ENCODE results near the gene TCERG1L. TPM values are rescaled to one million over a fixed set of nuclear protein-coding genes. Genes with fewer than 3 reads are reported as not detected.

The TCERG1L gene
- polyA plus RNA-seq, 1 experiment: not detected

- ChIA-PET POLR2A (no interaction called here), CTCF (interaction anchor here (0.6 kb wide), 1 partner anchor 86 kb away, joined by 3 read pairs; no protein-coding TSS in a partner anchor)
- DNase-seq (ENCODE audit: low read depth): no peak
- no peak for TF ChIP-seq CTCF (IDR thresholded peaks at IDR 0.05; ENCODE audit: insufficient read depth, low read depth, low read length)
- H3K4me3 ChIP-seq (ENCODE audit: low read depth, low read length): no peak overlapping the region
- H3K27me3 ChIP-seq (ENCODE audit: control insufficient read depth, insufficient read depth, low read length): no peaks in the 10 kb centered on the region
- no peaks in the 10 kb centered on the region for H3K36me3 ChIP-seq (ENCODE audit: control insufficient read depth, insufficient read depth, low read length)
Observed at GRCh38 chr10:131312478-131312836, 936 bp upstream of the TCERG1L start.

- DNase-seq (ENCODE audit: low read depth): no peak
- Histone ChIP-seq H3K36me3 (ENCODE audit: control insufficient read depth, insufficient read depth, low read length) (no peaks in the 10 kb centered on the region), H3K4me3 (ENCODE audit: low read depth, low read length) (no peak overlapping the region), H3K27me3 (ENCODE audit: control insufficient read depth, insufficient read depth, low read length) (no peaks in the 10 kb centered on the region)
- no peak for TF ChIP-seq CTCF (IDR thresholded peaks at IDR 0.05; ENCODE audit: insufficient read depth, low read depth, low read length)
- CTCF ChIA-PET: no interaction called here
- POLR2A ChIA-PET: no interaction called here
Observed at GRCh38 chr10:131311402-131311660, 190 bp downstream of the TCERG1L start.

DNA sequence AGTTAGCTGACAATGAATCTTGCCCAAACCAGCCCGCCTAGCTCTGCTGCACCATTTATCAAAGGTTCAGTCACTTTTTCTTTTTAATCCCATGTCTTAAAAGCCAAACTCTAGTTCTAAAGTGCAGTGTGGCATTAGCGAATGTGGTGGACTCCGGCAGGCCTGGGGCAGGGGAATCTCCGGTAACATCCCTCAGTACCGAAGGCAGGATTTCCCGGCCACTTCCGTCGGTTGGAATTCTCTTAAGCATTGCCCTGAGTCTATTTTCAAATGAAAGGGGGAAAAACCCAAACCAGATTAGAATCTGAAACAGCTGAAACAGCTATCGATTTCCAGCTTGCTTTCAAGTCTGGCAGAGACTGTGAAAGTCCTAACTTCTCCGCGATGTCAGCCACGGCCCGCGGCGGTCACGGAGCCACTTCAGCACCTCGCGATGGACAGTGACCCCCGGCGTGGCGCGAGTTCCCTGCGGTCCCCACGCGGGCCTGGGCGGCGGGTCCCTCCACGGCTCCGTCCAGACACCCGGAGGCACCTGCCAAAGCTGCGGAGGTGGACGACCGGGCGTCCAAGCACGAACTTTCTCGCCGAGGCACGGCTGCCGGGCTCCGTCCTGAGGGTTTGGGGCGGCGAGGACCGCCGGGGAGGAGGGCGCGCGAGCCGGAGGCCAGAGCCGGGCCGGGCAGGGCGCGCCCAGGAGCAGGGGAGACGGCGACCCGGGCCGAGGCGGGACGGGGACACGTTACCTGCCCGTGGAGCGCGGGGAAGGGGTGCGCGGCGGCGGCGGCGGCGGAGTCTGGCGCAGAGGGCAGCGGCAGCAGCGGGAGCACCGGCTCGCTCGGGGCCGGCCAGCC lies 745 bp downstream of the TCERG1L start:
- no peak for TF ChIP-seq CTCF (IDR thresholded peaks at IDR 0.05; ENCODE audit: insufficient read depth, low read depth, low read length)
- ChIA-PET CTCF (no interaction called here), POLR2A (no interaction called here)
- Histone ChIP-seq H3K27me3 (ENCODE audit: control insufficient read depth, insufficient read depth, low read length) (no peaks in the 10 kb centered on the region), H3K36me3 (ENCODE audit: control insufficient read depth, insufficient read depth, low read length) (no peaks in the 10 kb centered on the region), H3K4me3 (ENCODE audit: low read depth, low read length) (no peak overlapping the region)
- no peak for DNase-seq (ENCODE audit: low read depth)

- 0 out of 2 replicates have a peak, but pooled peaks have one; percentile 3 for TF ChIP-seq CTCF (IDR thresholded peaks at IDR 0.05; ENCODE audit: insufficient read depth, low read depth, low read length)
- H3K27me3 ChIP-seq (ENCODE audit: control insufficient read depth, insufficient read depth, low read length): no peaks in the 10 kb centered on the region
- H3K36me3 ChIP-seq (ENCODE audit: control insufficient read depth, insufficient read depth, low read length): no peaks in the 10 kb centered on the region
- ChIA-PET CTCF (no interaction called here), POLR2A (no interaction called here)
- DNase-seq (ENCODE audit: low read depth): no peak
- no peak overlapping the region for H3K4me3 ChIP-seq (ENCODE audit: low read depth, low read length)
Observed at GRCh38 chr10:131310142-131310541, 1.4 kb downstream of the TCERG1L start.

DNA sequence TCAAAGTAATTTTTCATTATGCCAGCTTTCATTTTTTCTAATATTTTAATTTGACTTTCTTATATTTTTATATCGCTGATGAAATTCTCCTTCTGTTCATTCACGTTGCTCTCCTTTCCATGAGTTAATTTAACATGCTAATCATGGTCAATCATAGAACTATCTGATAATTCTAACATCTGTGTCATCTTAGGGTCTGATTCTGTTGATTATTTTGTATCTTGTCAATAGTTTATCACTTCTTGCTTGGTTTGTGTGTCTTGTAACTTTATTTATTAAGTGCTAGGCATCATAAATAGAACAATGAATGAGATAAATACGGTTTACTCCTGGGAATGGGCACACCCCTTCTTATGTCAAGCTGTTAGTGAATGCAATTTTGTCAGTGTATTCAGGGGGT lies 11.0 kb downstream of the TCERG1L start:
- ChIA-PET CTCF (no interaction called here), POLR2A (no interaction called here)

More for the DNA sequence above, 11.0 kb downstream of the TCERG1L start:
- Histone ChIP-seq H3K36me3 (ENCODE audit: control insufficient read depth, insufficient read depth, low read length) (no peaks in the 10 kb centered on the region), H3K4me3 (ENCODE audit: low read depth, low read length) (no peak overlapping the region), H3K27me3 (ENCODE audit: control insufficient read depth, insufficient read depth, low read length) (no peaks in the 10 kb centered on the region)
- DNase-seq (ENCODE audit: low read depth): no peak
- no peak for TF ChIP-seq CTCF (IDR thresholded peaks at IDR 0.05; ENCODE audit: insufficient read depth, low read depth, low read length)

All from BJ (cell line).